ENCODE data around the gene TMEM25. TPM values are rescaled to one million over a fixed set of nuclear protein-coding genes. Genes with fewer than 3 reads are reported as not detected.
"Not testable (repeated sequence)": the region's sequence is repeated elsewhere in the genome, so short reads cannot be mapped to it uniquely, and the experiment has no call there.

TMEM25 gene
- polyA plus RNA-seq, 4 donors = 19.1 to 28.9 (median 27.7) TPM

DNA sequence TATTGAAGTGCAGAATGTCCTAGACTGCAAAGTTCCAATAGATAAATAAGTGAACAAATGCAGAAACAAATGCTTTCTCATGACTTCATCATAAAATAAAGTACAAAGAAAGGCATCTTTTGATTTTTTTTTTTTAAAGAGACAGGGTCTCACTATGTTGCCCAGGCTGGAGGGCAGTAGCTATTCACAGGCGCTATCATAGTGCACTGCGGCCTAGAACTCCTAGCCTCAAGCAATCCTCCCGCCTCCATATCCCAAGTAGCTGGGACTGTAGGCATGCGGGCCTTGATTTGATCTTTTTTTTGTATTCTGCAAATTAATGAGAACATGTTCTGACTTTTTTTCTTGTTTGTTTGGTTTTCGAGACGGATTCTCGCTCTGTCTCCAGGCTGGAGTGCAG lies 43.6 kb downstream of the TMEM25 start:
- DNase-seq (ENCODE audit: low read depth in 4 of 4, low spot score in 3 of 4) = no peak

- not testable (repeated sequence) for DNase-seq (ENCODE audit: low read depth in 4 of 4, low spot score in 3 of 4)
These were observed 47.0 kb downstream of the TMEM25 start for GRCh38 chr11:118577995-118578394.

DNA sequence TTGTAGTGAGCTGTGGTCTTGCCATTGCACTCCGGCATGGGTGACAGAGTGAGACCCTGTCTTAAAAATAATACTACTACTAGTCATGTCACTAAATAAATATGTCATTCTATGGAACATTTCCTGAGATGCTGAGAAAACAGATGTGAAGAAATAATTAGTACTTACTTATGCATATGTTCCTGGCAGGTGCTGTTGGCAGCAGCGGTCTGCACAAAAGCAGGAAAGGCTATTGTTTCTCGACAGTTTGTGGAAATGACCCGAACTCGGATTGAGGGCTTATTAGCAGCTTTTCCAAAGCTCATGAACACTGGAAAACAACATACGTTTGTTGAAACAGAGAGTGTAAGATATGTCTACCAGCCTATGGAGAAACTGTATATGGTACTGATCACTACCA lies 50.1 kb downstream of the TMEM25 start:
- DNase-seq (ENCODE audit: low read depth in 4 of 4, low spot score in 3 of 4) = no peak

Other genes starting within 250 kb of the TMEM25 start
- gene CD3E, start 226.5 kb upstream of the TMEM25 start, polyA plus RNA-seq (ENCODE audit: insufficient read length in 4 of 4) = 1 to 10 TPM in 1 of 4 donors, under 1 TPM in 3; 0.32 to 1.4 (median 0.35) TPM
- gene CD3D, start 188.5 kb upstream of the TMEM25 start, polyA plus RNA-seq (ENCODE audit: insufficient read length in 4 of 4) = under 1 TPM in 3 of 4 donors, not detected in 1; 0.47 to 0.98 (median 0.66) TPM
- under 1 TPM; 0.16 to 0.72 (median 0.33) TPM for gene CD3G, start 186.8 kb upstream of the TMEM25 start, polyA plus RNA-seq (ENCODE audit: insufficient read length in 4 of 4)
- 10 to 100 TPM; 39.0 to 44.9 (median 41.8) TPM for gene UBE4A, start 171.6 kb upstream of the TMEM25 start, polyA plus RNA-seq (ENCODE audit: insufficient read length in 4 of 4)
- 100 to 1,000 TPM; 334 to 463 (median 422) TPM for gene ATP5MG, start 129.6 kb upstream of the TMEM25 start, polyA plus RNA-seq (ENCODE audit: insufficient read length in 4 of 4)
- 10 to 100 TPM; 33.8 to 49.7 (median 40.9) TPM for gene KMT2A, start 94.7 kb upstream of the TMEM25 start, polyA plus RNA-seq (ENCODE audit: insufficient read length in 4 of 4)
- 1 to 10 TPM in 1 of 4 donors, under 1 TPM in 3; 0.36 to 2.3 (median 0.92) TPM for gene TTC36, start 3.7 kb upstream of the TMEM25 start, polyA plus RNA-seq (ENCODE audit: insufficient read length in 4 of 4)
- 10 to 100 TPM; 32.0 to 45.2 (median 43.0) TPM for gene IFT46, start 34.7 kb downstream of the TMEM25 start, polyA plus RNA-seq (ENCODE audit: insufficient read length in 4 of 4)
- 100 to 1,000 TPM; 162 to 216 (median 202) TPM for gene ARCN1, start 41.2 kb downstream of the TMEM25 start, polyA plus RNA-seq (ENCODE audit: insufficient read length in 4 of 4)
- gene PHLDB1, start 76.4 kb downstream of the TMEM25 start, polyA plus RNA-seq (ENCODE audit: insufficient read length in 4 of 4) = 100 to 1,000 TPM in 3 of 4 donors, 10 to 100 TPM in 1; 66.2 to 156 (median 119) TPM
- 1 to 10 TPM in 2 of 4 donors, under 1 TPM in 1, not detected in 1; 0.64 to 1.5 (median 1.4) TPM for gene TREH, start 148.5 kb downstream of the TMEM25 start, polyA plus RNA-seq (ENCODE audit: insufficient read length in 4 of 4)

Data from left renal pelvis (tissue), 4 donors.